ENCODE measurements around the gene ZNF524. TPM values are rescaled to one million over a fixed set of nuclear protein-coding genes. Genes with fewer than 3 reads are reported as not detected.

Gene ZNF524
- total RNA-seq, 1 donor, result 10.8 TPM

DNA sequence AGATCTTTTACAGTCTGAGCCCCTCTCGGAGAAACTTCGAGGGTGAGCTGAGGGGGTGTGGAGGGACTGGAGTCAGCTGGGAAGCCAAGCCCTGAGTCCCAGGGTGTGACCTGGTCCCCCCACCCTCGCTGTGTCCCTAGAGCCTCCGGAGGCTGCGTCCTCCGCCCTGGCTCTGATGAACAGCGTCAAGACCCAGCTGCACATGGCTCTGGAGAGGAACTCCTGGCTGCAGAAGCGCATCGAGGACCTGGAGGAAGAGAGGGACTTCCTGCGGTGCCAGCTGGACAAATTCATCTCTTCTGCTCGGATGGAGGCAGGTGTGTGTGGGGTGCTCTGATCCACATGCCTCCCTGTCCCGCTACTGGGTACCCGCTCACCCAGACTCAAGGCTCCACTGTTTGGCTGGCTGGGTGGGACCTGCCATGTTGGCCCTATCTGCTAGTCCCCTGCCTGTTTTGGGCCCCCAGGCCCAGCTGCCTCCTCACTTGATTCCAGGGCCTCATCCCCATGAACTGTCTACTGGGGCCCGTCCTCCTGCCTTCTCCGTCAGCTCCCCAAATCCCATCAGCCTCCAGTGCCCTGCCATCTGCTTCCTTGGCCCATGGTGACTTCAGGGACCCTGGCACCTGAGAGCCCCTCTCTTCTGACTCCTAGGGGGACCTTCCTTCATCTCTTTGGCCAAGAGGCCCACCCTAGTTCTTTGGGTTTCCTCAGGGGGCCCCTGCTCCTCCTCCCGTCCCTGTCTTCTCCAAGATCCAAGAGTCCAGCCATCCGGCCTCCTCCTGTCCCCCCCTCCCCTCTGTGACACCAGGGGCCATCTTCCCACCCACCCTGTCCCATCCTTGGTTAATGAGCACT is 49.4 kb downstream of the ZNF524 start:
- TF ChIP-seq, protein P1, sequence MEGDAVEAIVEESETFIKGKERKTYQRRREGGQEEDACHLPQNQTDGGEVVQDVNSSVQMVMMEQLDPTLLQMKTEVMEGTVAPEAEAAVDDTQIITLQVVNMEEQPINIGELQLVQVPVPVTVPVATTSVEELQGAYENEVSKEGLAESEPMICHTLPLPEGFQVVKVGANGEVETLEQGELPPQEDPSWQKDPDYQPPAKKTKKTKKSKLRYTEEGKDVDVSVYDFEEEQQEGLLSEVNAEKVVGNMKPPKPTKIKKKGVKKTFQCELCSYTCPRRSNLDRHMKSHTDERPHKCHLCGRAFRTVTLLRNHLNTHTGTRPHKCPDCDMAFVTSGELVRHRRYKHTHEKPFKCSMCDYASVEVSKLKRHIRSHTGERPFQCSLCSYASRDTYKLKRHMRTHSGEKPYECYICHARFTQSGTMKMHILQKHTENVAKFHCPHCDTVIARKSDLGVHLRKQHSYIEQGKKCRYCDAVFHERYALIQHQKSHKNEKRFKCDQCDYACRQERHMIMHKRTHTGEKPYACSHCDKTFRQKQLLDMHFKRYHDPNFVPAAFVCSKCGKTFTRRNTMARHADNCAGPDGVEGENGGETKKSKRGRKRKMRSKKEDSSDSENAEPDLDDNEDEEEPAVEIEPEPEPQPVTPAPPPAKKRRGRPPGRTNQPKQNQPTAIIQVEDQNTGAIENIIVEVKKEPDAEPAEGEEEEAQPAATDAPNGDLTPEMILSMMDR (IDR thresholded peaks at IDR 0.05; ENCODE audit: insufficient read depth, low read length), result no peak
- DNase-seq (ENCODE audit: low read depth), result no peak
- H3K4me3 ChIP-seq (ENCODE audit: low read depth, low read length), result peak overlapping the region; percentile 80

DNA sequence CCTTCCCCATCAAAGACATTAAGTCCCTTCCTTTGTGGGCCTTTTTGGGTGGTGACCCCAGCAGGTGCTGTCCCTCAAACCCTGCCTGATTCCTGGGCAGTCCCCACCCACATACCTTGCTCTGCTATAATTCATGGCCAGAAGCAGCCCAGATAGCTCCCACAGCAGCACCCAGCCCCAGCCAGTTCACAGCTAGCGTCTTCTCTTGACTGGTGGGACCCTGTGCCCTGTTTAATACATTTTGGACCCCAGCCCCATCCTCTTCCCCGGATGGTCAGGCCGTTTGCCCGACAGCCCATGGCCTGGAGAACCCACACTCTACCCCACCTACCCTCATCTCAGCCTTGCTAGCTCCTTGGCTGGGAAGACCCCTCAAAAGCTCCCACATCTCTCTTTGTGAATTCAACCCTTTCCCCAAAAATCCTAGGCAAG is 50.1 kb downstream of the ZNF524 start:
- DNase-seq (ENCODE audit: low read depth), result no peak
- H3K4me3 ChIP-seq (ENCODE audit: low read depth, low read length), result no peak overlapping the region
- TF ChIP-seq, protein P1 (IDR thresholded peaks at IDR 0.05; ENCODE audit: insufficient read depth, low read length), result no peak

GRCh38 chr19:55650602-55651230 is 50.6 kb downstream of the ZNF524 start:
- DNase-seq (ENCODE audit: low read depth), result no peak
- TF ChIP-seq, protein P1 (IDR thresholded peaks at IDR 0.05; ENCODE audit: insufficient read depth, low read length), result no peak
- H3K4me3 ChIP-seq (ENCODE audit: low read depth, low read length), result no peak overlapping the region

GRCh38 chr19:55651236-55651635 is 51.1 kb downstream of the ZNF524 start:
- DNase-seq (ENCODE audit: low read depth), result no peak
- TF ChIP-seq, protein P1 (IDR thresholded peaks at IDR 0.05; ENCODE audit: insufficient read depth, low read length), result no peak
- H3K4me3 ChIP-seq (ENCODE audit: low read depth, low read length), result no peak overlapping the region

- TF ChIP-seq, protein P1 (IDR thresholded peaks at IDR 0.05; ENCODE audit: insufficient read depth, low read length), result no peak
Measured at GRCh38 chr19:55652311-55653128, 52.4 kb downstream of the ZNF524 start.

More at GRCh38 chr19:55652311-55653128, 52.4 kb downstream of the ZNF524 start:
- no peak overlapping the region for H3K4me3 ChIP-seq (ENCODE audit: low read depth, low read length)
- DNase-seq (ENCODE audit: low read depth), result no peak

Other genes starting within 250 kb of the ZNF524 start
- not detected in 2 replicates for gene COX6B2, start 245.6 kb upstream of the ZNF524 start, total RNA-seq (ENCODE audit: low replicate concordance)
- gene GARIN5B, start 237.0 kb upstream of the ZNF524 start, total RNA-seq (ENCODE audit: low replicate concordance), result not detected in 2 replicates
- 1.6 and 2.2 TPM in 2 replicates for gene IL11, start 229.8 kb upstream of the ZNF524 start, total RNA-seq (ENCODE audit: low replicate concordance)
- gene TMEM190, start 223.5 kb upstream of the ZNF524 start, total RNA-seq (ENCODE audit: low replicate concordance), result not detected in 2 replicates
- not detected in 2 replicates for gene TMEM238, start 216.0 kb upstream of the ZNF524 start, total RNA-seq (ENCODE audit: low replicate concordance)
- gene RPL28, start 214.4 kb upstream of the ZNF524 start, total RNA-seq (ENCODE audit: low replicate concordance), result 88.6 and 829 TPM in 2 replicates
- gene UBE2S, start 192.5 kb upstream of the ZNF524 start, total RNA-seq (ENCODE audit: low replicate concordance), result 22.6 and 65.4 TPM in 2 replicates
- gene SHISA7, start 157.0 kb upstream of the ZNF524 start, total RNA-seq (ENCODE audit: low replicate concordance), result not detected in 2 replicates
- gene ISOC2, start 138.6 kb upstream of the ZNF524 start, total RNA-seq (ENCODE audit: low replicate concordance), result 24.4 and 41.3 TPM in 2 replicates
- not detected in 2 replicates for gene C19orf85, start 135.5 kb upstream of the ZNF524 start, total RNA-seq (ENCODE audit: low replicate concordance)
- gene ZNF628, start 123.7 kb upstream of the ZNF524 start, total RNA-seq (ENCODE audit: low replicate concordance), result 0.33 and 3.8 TPM in 2 replicates
- 8.3 and 17.5 TPM in 2 replicates for gene NAT14, start 115.1 kb upstream of the ZNF524 start, total RNA-seq (ENCODE audit: low replicate concordance)
- 10.7 and 18.7 TPM in 2 replicates for gene SSC5D, start 111.9 kb upstream of the ZNF524 start, total RNA-seq (ENCODE audit: low replicate concordance)
- not detected in 2 replicates for gene SBK2, start 63.2 kb upstream of the ZNF524 start, total RNA-seq (ENCODE audit: low replicate concordance)
- 0.25 TPM in 1 of 2 replicates, not detected in the other for gene SBK3, start 54.7 kb upstream of the ZNF524 start, total RNA-seq (ENCODE audit: low replicate concordance)
- 4.4 and 7.9 TPM in 2 replicates for gene ZNF579, start 19.4 kb upstream of the ZNF524 start, total RNA-seq (ENCODE audit: low replicate concordance)
- 3.5 and 4.7 TPM in 2 replicates for gene FIZ1, start 771 bp upstream of the ZNF524 start, total RNA-seq (ENCODE audit: low replicate concordance)
- 0.08 and 1.5 TPM in 2 replicates for gene ZNF865, start 5.4 kb downstream of the ZNF524 start, total RNA-seq (ENCODE audit: low replicate concordance)
- gene ZNF784, start 24.3 kb downstream of the ZNF524 start, total RNA-seq (ENCODE audit: low replicate concordance), result 2.8 and 4.8 TPM in 2 replicates
- 6.3 and 10.0 TPM in 2 replicates for gene ZNF580, start 40.7 kb downstream of the ZNF524 start, total RNA-seq (ENCODE audit: low replicate concordance)
- gene ZNF581, start 43.4 kb downstream of the ZNF524 start, total RNA-seq (ENCODE audit: low replicate concordance), result 13.9 and 41.5 TPM in 2 replicates
- gene CCDC106, start 47.9 kb downstream of the ZNF524 start, total RNA-seq (ENCODE audit: low replicate concordance), result 8.5 and 16.0 TPM in 2 replicates
- gene U2AF2, start 54.7 kb downstream of the ZNF524 start, total RNA-seq (ENCODE audit: low replicate concordance), result 69.5 and 71.4 TPM in 2 replicates
- 60.6 and 73.8 TPM in 2 replicates for gene EPN1, start 74.9 kb downstream of the ZNF524 start, total RNA-seq (ENCODE audit: low replicate concordance)
- not detected in 2 replicates for gene NLRP9, start 138.1 kb downstream of the ZNF524 start, total RNA-seq (ENCODE audit: low replicate concordance)
- gene RFPL4A, start 158.8 kb downstream of the ZNF524 start, total RNA-seq (ENCODE audit: low replicate concordance), result not detected in 2 replicates
- not detected in 2 replicates for gene RFPL4AL1, start 168.8 kb downstream of the ZNF524 start, total RNA-seq (ENCODE audit: low replicate concordance)
- gene NLRP11, start 231.7 kb downstream of the ZNF524 start, total RNA-seq (ENCODE audit: low replicate concordance), result not detected in 2 replicates
- gene NLRP4, start 236.3 kb downstream of the ZNF524 start, total RNA-seq (ENCODE audit: low replicate concordance), result not detected in 2 replicates